Memory B cell (primary cell): ENCODE measurements around the gene MRPL55.

Source experiments
- ATAC-seq: fragments of 150-1000 bp; cut with Tn5 transposase; 2 replicates; pipeline ENCODE4 v1.10.0; 2021; ENCODE audit warnings: low read depth, mild to moderate bottlenecking, moderate library complexity
- DNase-seq, 2 donors: peaks; one replicate each; pipeline ENCODE4 v3.0.0; 2022; ENCODE audit warnings: low spot score in 2 of 2
- H3K27ac Mint-ChIP-seq: one replicate; pipeline ENCODE4 v1.8.0; 2022; ENCODE audit warnings: mild to moderate bottlenecking, moderate library complexity, mixed read lengths
- H3K27me3 Mint-ChIP-seq: one replicate; pipeline ENCODE4 v1.8.0; 2022; ENCODE audit warnings: mixed read lengths
- H3K36me3 Mint-ChIP-seq: one replicate; pipeline ENCODE4 v1.8.0; 2022; ENCODE audit warnings: mild to moderate bottlenecking, mixed read lengths
- H3K4me1 Mint-ChIP-seq: one replicate; pipeline ENCODE4 v1.8.0; 2022; ENCODE audit warnings: mixed read lengths
- H3K4me3 Mint-ChIP-seq: one replicate; pipeline ENCODE4 v1.8.0; 2022; ENCODE audit warnings: mild to moderate bottlenecking, moderate library complexity, mixed read lengths
- H3K9me3 Mint-ChIP-seq: one replicate; pipeline ENCODE4 v1.8.0; 2022; ENCODE audit warnings: mixed read lengths

Gene MRPL55

DNA sequence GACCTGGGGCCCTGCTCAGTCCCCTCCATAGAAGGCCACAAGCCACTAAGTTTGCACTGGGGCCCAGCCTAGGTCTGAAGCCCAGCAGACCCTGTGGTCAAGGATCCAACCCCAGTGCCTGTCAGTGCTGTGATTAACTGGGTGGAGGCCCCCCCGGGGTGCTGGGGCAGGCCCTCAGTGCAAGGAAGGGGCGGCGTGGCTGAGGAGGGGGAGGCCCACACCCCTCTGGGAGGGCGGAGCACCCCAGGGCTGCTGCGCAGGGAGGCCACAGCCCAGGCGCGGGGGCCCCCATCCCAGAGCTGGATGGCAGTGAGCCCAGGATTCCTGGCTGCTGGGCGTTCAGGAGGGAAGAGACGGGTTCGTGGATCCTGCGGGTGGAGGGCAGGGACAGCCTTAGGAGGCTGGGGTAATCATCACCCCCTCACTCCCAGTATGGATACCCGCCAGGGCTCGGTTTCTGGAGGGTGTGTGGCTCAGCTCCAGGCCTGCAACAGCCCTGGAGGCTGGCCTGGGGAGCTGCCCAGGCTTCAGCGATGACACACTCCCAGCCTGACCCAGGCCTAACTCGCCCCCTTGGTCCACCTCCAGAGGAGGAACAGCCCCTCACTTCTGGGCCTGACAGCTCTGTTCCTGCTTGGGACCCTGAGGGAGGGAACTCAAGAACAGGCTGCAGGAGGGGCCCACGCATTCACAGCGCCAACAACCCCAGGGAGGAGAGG is 41.5 kb upstream of the MRPL55 start:
- DNase-seq (no peak), ATAC-seq (no peak)
- Mint-ChIP-seq H3K9me3 (no peaks in the 10 kb centered on the region), H3K4me1 (peaks cover 4% of the 10 kb centered on the region), H3K36me3 (peaks cover 2% of the 10 kb centered on the region), H3K27me3 (no peaks in the 10 kb centered on the region), H3K27ac (no peak overlapping the region), H3K4me3 (no peak overlapping the region)

DNA sequence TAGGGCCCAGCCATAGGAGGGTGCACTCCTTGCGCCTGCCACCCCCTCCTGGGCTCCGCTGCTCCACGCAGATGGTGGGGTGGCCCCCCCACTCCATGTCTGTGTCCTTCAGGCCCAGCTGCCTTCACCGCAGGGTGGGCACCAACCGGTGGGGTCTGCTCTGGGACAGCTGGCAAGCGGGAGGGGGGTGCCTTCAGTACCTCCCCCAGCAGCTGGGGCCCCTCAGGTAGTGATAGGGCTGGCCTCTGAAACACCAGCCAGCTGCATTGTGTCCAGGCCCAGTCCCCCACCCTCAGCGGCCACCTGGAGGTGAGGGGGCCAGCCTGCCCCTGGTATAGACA is 41.0 kb upstream of the MRPL55 start:
- Mint-ChIP-seq H3K4me1 (peaks cover 4% of the 10 kb centered on the region), H3K9me3 (no peaks in the 10 kb centered on the region), H3K27ac (no peak overlapping the region), H3K27me3 (no peaks in the 10 kb centered on the region), H3K36me3 (peaks cover 2% of the 10 kb centered on the region), H3K4me3 (no peak overlapping the region)
- DNase-seq (no peak), ATAC-seq (peak; percentile 14)

DNA sequence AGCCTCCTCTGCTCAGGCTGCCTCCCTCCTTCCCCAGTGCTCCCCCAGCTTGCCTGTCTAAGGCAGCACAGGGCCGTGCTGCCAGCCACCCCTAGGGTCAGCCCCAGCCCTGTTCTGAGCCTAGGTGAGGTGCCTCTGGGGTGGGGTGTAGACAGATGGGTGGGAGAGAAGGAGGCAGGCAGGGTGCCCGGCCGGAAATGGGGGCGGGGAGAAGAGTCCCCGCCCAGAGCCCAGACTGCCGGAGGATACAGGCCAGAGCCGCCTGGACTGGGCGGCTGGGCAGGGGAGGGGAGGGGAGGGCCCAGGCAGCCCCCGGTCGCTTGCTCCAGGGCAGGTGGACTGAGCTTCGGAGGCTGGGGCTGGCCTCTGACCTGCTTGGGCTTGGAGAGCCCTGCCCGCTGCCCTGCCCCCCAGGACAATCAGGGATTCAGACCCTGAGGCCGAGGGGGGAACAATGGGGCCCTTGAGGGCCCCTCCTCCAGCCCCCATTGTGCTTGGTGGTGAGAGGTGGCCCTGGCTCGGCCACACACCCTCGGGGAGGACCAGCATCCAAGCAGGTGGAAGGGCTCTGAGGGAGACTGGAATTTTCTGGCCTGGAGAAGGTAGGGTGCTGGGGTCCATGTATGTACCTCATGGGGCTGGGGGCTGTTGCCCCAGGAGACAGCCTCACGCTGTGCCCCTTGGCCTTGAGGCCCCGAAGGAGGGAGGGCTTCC is 40.5 kb upstream of the MRPL55 start, which contains the start of gene GJC2:
Gene GJC2 (plus strand): TSS at position 525 of the 714 bp plus-strand sequence. CDS start 7,829 bp downstream, outside the sequence.
- peaks cover 3% of the 10 kb centered on the region for H3K36me3 Mint-ChIP-seq
- peak; percentile 22 for ATAC-seq
- H3K27me3 Mint-ChIP-seq, result no peaks in the 10 kb centered on the region
- no peak within 1 kb of the TSS for H3K27ac Mint-ChIP-seq
- H3K4me1 Mint-ChIP-seq, result peaks cover 4% of the 10 kb centered on the region
- DNase-seq, result no peak
- no peaks in the 10 kb centered on the region for H3K9me3 Mint-ChIP-seq
- H3K4me3 Mint-ChIP-seq, result no peak within 1 kb of the TSS

GRCh38 chr1:228148935-228149405 is 39.9 kb upstream of the MRPL55 start:
- ATAC-seq, result no peak
- no peak overlapping the region for H3K27ac Mint-ChIP-seq
- H3K9me3 Mint-ChIP-seq, result no peaks in the 10 kb centered on the region

GRCh38 chr1:228148196-228148861 is 39.2 kb upstream of the MRPL55 start:
- Mint-ChIP-seq H3K27me3 (no peaks in the 10 kb centered on the region), H3K4me1 (peaks cover 12% of the 10 kb centered on the region), H3K9me3 (no peaks in the 10 kb centered on the region), H3K36me3 (peaks cover 3% of the 10 kb centered on the region), H3K4me3 (no peak overlapping the region), H3K27ac (no peak overlapping the region)
- ATAC-seq (no peak), DNase-seq (no peak)

More at GRCh38 chr1:228148935-228149405, 39.9 kb upstream of the MRPL55 start:
- Mint-ChIP-seq H3K27me3 (no peaks in the 10 kb centered on the region), H3K4me3 (no peak overlapping the region), H3K36me3 (peaks cover 3% of the 10 kb centered on the region), H3K4me1 (peaks cover 6% of the 10 kb centered on the region)
- DNase-seq, result no peak

DNA sequence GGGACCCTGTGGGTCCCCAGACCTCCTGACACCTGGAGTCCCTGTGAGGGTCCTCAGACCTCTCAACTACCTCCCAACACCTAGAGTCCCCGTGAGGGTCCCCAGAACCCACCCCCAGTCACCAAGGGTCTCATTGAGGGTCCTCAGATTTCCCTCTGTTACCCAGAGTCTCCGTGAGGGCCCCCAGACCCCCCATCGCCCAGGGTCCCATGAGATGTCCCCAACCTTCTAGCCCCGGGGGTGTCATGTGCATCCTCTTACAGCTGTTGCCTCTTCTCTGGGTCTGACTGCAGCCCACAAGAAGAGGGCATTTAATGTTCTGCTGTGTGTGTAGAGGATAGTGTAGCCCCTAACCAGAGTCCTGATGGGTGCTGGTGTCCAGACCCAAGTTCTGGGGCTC is 38.7 kb upstream of the MRPL55 start:
- peaks cover 13% of the 10 kb centered on the region for H3K4me1 Mint-ChIP-seq
- no peak overlapping the region for H3K27ac Mint-ChIP-seq
- no peak overlapping the region for H3K4me3 Mint-ChIP-seq
- DNase-seq, result no peak
- H3K9me3 Mint-ChIP-seq, result no peaks in the 10 kb centered on the region
- peaks cover 3% of the 10 kb centered on the region for H3K36me3 Mint-ChIP-seq
- H3K27me3 Mint-ChIP-seq, result no peaks in the 10 kb centered on the region
- no peak for ATAC-seq

- H3K9me3 Mint-ChIP-seq, result no peaks in the 10 kb centered on the region
- peaks cover 3% of the 10 kb centered on the region for H3K36me3 Mint-ChIP-seq
- no peak overlapping the region for H3K27ac Mint-ChIP-seq
- H3K4me1 Mint-ChIP-seq, result peaks cover 13% of the 10 kb centered on the region
- ATAC-seq (no peak), DNase-seq (peak in 1 of 2 donors; percentile 9)
- no peak overlapping the region for H3K4me3 Mint-ChIP-seq
- no peaks in the 10 kb centered on the region for H3K27me3 Mint-ChIP-seq
Measured at GRCh38 chr1:228147151-228147693, 38.1 kb upstream of the MRPL55 start.

- Mint-ChIP-seq H3K9me3 (no peaks in the 10 kb centered on the region), H3K36me3 (peaks cover 3% of the 10 kb centered on the region), H3K4me3 (no peak overlapping the region), H3K27ac (no peak overlapping the region), H3K27me3 (no peaks in the 10 kb centered on the region), H3K4me1 (peaks cover 13% of the 10 kb centered on the region)
- ATAC-seq (no peak), DNase-seq (no peak)
Measured at GRCh38 chr1:228146417-228147150, 37.5 kb upstream of the MRPL55 start.

- H3K27me3 Mint-ChIP-seq, result no peaks in the 10 kb centered on the region
- H3K27ac Mint-ChIP-seq, result no peak overlapping the region
- peaks cover 16% of the 10 kb centered on the region for H3K4me1 Mint-ChIP-seq
- no peak overlapping the region for H3K4me3 Mint-ChIP-seq
- no peaks in the 10 kb centered on the region for H3K9me3 Mint-ChIP-seq
- peaks cover 3% of the 10 kb centered on the region for H3K36me3 Mint-ChIP-seq
- DNase-seq, result no peak
- no peak for ATAC-seq
Measured at GRCh38 chr1:228145463-228146416, 36.6 kb upstream of the MRPL55 start.

DNA sequence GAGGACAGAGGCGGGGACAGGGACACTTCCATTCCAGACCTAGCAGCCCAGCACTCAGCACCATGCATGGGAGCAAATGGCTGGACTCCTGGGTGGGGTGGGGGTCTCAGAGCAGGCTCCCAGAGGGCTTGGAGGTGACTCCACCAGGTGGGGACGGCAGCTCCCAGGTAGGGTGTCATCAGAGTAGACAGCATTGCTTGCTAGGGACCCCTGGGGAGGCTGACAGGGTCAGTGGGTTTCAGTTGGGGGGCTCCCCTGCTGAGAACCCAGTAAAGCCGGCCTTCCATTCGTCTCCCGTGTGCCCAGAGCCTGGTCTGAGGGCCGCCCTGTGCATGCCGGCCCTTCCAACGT is 35.9 kb upstream of the MRPL55 start:
- Mint-ChIP-seq H3K9me3 (no peaks in the 10 kb centered on the region), H3K4me3 (no peak overlapping the region), H3K27me3 (no peaks in the 10 kb centered on the region), H3K36me3 (peaks cover 3% of the 10 kb centered on the region), H3K27ac (no peak overlapping the region), H3K4me1 (peaks cover 16% of the 10 kb centered on the region)
- ATAC-seq (no peak), DNase-seq (no peak)

DNA sequence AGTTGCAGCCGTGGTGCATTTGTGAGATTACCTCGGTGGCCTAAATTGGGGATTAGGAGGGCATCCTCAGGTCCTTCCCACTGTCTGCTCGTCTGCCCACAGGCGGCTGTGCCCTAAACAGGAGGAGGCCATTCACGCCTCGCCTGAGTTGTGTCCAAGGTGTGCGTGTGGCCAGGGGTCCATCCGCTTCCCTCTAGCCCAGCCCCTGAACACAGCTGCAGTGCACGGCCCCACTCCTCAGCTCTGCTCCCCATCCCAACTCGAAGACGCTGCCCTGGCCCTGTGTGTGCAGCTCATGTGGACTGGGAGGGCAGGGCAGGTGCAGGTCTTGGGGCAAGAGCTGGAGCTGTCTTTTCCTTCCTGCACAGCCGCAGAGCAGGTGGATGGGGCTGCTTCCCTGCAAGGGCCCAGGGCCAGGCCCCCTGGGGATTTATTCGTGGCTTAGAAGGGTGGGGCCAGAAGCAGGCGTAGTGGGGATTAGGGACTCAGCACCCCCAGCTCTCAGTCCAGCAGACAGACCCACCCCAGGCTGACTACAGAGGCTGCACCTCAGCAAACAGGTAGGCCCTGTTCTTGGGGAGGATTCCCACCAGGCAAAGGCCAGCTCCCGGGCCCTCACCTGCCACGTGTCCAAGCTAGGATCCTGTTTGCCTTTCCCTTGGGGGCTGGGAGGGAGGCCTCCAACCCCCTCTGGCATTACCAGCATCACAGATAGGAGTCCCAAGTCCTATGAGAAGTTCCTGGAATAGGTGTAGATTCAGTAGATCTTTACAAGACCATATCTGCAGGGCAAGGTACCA is 35.3 kb upstream of the MRPL55 start:
- no peak overlapping the region for H3K4me3 Mint-ChIP-seq
- ATAC-seq (no peak), DNase-seq (no peak)
- no peaks in the 10 kb centered on the region for H3K27me3 Mint-ChIP-seq
- H3K4me1 Mint-ChIP-seq, result peaks cover 16% of the 10 kb centered on the region
- peaks cover 3% of the 10 kb centered on the region for H3K36me3 Mint-ChIP-seq
- no peak overlapping the region for H3K27ac Mint-ChIP-seq
- H3K9me3 Mint-ChIP-seq, result no peaks in the 10 kb centered on the region

DNA sequence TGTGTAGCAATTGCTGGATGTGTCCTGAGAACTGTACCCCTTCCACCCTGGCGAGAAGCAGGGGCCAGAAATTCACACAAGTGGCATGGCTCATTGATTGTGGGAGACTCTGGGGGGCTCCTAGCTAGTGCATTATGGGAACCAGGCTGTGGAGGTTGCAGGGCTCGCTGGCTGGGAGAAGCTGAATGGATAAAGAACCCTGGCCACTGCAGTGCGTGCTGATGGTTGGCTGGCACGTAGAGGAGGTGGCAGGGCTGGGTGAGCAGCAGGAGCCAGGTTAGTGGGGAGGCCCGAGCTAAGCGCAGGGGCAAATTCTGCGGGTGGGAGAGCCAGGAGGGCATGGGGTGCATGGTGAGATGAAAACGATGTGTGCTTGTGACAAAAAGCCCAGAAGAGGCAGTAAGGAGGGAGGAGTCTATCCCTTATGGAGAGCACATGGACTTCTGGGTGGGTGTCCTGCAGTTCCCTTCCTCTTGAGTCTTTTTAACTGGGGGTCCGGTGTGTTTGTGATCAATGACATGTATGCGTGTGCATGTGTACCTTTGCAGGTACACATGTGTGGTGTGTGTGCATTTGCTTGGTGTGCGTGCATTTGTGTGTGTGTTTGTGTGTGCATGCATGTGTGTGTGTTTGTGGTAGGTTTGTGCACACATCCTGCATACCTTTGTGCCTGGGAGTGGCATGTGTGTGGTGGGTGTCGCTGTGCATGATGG is 34.5 kb upstream of the MRPL55 start:
- Mint-ChIP-seq H3K9me3 (no peaks in the 10 kb centered on the region), H3K4me3 (peak overlapping the region; percentile 43), H3K4me1 (peaks cover 16% of the 10 kb centered on the region), H3K36me3 (peaks cover 1% of the 10 kb centered on the region), H3K27ac (no peak overlapping the region), H3K27me3 (no peaks in the 10 kb centered on the region)
- ATAC-seq, result no peak
- DNase-seq, result peak in 1 of 2 donors; percentile 8
